Vagina (tissue), 2 donors: ENCODE results near the gene LMX1B.

Experiments
- CTCF ChIP-seq, 3 experiments: fragments of 450-650 bp in 2 of 3; fragments of 200-600 bp in 1 of 3; sonication (generic) in 1 of 3; IDR thresholded peaks; one replicate each; pipeline ENCODE4 v1.5.1; 2017 to 2019; ENCODE audit warnings: antibody characterized with exemption in 3 of 3, mild to moderate bottlenecking in 2 of 3, moderate library complexity in 2 of 3
- POLR2A ChIP-seq, 2 donors: fragments of 450-650 bp; IDR thresholded peaks; one replicate each; pipeline ENCODE4 v1.6.1; 2017; ENCODE audit warnings: antibody characterized with exemption in 2 of 2, mild to moderate bottlenecking in 2 of 2, moderate library complexity in 2 of 2
- POLR2AphosphoS5 ChIP-seq, 2 donors: sonication (generic); formaldehyde crosslinking; IDR thresholded peaks; one replicate each; pipeline ENCODE4 v1.9.0; 2017; ENCODE audit warnings: antibody characterized with exemption in 2 of 2, mild to moderate bottlenecking in 2 of 2, low read depth in 1 of 2; ENCODE audit not compliant: insufficient read depth in 1 of 2

- no peak for TF ChIP-seq CTCF (IDR thresholded peaks at IDR 0.05)
- TF ChIP-seq POLR2A (IDR thresholded peaks at IDR 0.05) = no peak
- no peak for TF ChIP-seq POLR2AphosphoS5 (IDR thresholded peaks at IDR 0.05; ENCODE audit: insufficient read depth in 1 of 2, low read depth in 1 of 2)
These were observed 7.6 kb downstream of the LMX1B start for GRCh38 chr9:126621061-126621918.
